NCI-H2196 treated with DMSO at 0.1 percent for 48 hours (cell line): ENCODE measurements around the gene BEST4.
"Not testable (repeated sequence)": the region's sequence is repeated elsewhere in the genome, so short reads cannot be mapped to it uniquely, and the experiment has no call there.

Source experiments
- DNase-seq: peaks from one replicate; lab custom pipeline; 2025; ENCODE audit not compliant: unreplicated experiment; lab: John Stamatoyannopoulos, UW

Gene BEST4

GRCh38 chr1:44803062-44803311 is 15.0 kb upstream of the BEST4 start:
- no peak for DNase-seq

- no peak for DNase-seq
These were observed 14.5 kb upstream of the BEST4 start for GRCh38 chr1:44802306-44803061.

GRCh38 chr1:44801491-44802305 is 13.7 kb upstream of the BEST4 start:
- no peak for DNase-seq

DNA sequence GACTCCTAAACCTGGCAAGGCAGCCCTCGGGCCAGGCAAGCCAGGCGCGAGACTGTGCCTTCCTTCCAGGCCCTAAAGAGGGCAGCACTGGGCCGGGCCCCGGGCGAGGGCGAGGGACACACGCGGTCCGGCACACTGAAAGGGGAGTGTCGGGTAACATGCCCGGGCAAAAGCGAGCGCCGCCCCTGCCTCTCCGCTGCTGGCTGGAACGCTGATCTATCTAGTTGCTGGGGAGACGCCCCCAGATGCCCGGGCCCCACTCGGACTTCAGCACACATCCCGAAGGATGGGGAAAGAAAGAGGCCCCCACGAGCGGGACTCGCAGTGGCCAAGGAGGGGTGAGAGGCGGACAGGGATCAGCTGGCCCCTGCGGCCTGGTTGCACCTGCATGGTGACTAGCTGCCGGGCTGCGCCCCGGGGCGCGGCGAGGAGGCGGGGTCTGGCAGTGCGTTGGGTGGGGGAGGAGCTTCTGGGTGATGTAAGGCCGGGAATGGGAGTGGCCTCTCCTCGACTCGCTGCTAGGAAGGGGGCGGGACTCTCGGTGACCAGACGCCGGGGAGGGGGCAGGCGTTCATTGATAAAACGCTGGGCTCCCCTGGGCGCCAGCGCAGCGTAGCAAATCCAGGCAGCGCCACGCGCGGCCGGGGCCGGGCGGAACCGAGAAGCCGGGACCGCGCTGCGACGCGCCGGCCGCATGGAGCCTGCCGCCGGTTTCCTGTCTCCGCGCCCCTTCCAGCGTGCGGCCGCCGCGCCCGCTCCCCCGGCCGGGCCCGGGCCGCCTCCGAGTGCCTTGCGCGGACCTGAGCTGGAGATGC is 12.0 kb upstream of the BEST4 start, which contains the start of gene PLK3:
PLK3 (plus strand) TSS at position 608 of the 815 bp plus-strand sequence; CDS start at position 695, 87 bp downstream.
- peak; percentile 97 for DNase-seq

GRCh38 chr1:44798481-44799365 is 10.8 kb upstream of the BEST4 start:
- no peak for DNase-seq

GRCh38 chr1:44797886-44798285 is 9.9 kb upstream of the BEST4 start:
- DNase-seq = not testable (repeated sequence)

GRCh38 chr1:44792736-44793502 is 4.9 kb upstream of the BEST4 start:
- no peak for DNase-seq

GRCh38 chr1:44790968-44791801 is 3.2 kb upstream of the BEST4 start:
- DNase-seq = no peak

- DNase-seq = no peak
These were observed 464 bp downstream of the BEST4 start for GRCh38 chr1:44787506-44787905.

DNA sequence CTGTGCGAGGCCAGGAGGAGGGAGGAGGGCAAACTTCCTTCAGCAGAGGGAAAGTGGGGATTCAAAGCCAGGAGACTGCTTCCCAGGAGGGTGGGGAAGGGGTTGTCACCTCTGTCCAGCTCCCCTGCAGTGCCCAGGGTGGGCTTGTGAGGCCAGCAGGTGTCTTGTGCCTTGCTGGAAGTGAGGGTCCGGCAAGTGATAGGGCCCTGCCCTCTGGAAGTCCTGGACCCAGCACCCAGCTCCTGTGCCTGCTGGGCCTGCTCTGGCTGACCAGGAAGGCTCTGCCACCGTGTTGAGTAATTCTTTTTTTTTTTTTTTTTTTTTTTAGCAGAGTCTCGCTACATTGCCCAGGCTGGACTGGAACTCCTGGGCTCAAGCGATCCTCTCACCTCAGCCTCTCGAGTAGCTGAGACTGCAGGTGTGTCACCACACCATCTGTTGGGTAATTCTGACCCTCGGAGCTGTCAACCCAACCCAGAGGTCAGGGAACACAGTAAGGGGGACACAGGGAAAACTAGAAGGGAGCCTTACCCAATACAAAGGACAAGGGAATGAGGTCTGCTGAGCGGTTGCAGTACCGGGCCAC is 1.0 kb downstream of the BEST4 start:
- no peak for DNase-seq

- no peak for DNase-seq
These were observed 1.7 kb downstream of the BEST4 start for GRCh38 chr1:44786138-44786840.

- no peak for DNase-seq
These were observed 2.4 kb downstream of the BEST4 start for GRCh38 chr1:44785501-44786137.

DNA sequence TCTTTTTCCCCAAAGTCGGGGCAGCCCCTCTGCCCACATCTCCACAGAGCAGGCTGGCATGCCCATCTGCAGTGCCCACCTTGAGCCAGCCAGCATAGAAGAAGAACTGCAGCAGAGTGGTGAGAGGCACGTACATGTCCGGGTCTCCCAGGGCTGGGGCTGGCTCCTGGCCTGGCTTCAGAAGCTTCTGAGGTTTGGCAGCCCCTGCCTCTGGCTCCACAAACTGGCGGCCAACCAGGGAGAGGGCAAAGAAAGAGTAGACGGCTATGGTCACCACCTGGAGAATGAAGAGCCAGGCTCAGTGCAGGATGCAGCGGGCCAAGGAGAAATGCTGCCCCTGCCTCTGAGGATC is 3.0 kb downstream of the BEST4 start:
- no peak for DNase-seq

DNA sequence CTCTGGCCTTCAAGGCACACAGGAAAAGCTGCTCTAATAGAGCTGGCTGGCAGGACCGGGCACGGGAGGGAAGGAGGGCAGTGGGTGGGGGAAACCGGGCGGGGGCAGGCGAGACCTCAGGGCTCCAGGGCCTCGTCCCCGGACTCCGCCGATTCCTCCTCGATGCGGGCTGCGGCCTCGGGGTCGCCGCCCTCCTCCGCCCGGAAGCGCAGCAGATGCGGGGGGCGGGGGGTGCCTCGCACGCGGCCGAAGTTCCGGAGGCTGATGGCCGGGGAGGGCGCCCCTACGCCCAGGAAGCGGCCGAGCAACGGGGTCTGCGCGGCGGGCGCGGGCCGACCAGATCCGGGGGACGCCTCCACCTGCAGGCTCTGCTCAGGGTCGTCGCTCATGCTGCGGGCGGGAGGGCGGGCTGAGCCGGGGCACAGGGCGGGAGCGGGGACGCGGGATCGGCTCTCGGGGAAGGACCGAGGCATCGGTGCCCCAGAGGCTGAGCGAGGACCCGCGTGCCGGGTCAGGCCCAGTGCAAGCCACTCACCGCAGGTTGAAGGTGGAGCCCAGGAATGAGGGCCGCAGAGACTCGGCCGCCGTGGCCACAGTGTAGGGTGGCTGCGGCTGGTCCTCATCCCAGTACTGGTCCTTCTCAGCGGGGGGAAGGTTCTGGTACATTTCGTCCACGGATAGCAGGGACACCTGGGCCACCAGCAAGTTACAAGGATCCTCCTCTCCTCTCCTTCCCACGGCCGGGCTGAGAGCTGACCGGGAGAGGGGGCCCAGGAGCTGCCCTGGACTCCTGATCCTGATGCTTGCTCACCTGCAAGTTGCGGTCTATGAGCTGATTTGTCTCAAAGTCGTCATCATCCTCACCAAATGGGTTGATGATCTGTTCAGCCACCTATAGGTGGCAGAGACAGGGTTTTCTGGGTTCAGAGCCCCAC is 3.6 kb downstream of the BEST4 start:
- no peak for DNase-seq

GRCh38 chr1:44783697-44784093 is 4.3 kb downstream of the BEST4 start:
- no peak for DNase-seq

- DNase-seq = no peak
These were observed 7.3 kb downstream of the BEST4 start for GRCh38 chr1:44780583-44781121.
